CD14-positive monocyte (primary cell): ENCODE data around the gene SMARCB1. TPM values are rescaled to one million over a fixed set of nuclear protein-coding genes. Genes with fewer than 3 reads are reported as not detected.

Experiments
- DNase-seq, 3 donors: peaks; one replicate each; pipeline ENCODE4 v3.0.0-alpha.2; 2011 to 2022
- H2AFZ ChIP-seq: 2 replicates; pipeline ENCODE4 v1.6.0; 2012; ENCODE audit warnings: mild to moderate bottlenecking, low read depth, low read length, inconsistent platforms; ENCODE audit not compliant: insufficient read depth, poor library complexity, severe bottlenecking
- H3K27ac ChIP-seq, 2 donors: 1 replicate in 1 of 2; 2 replicates in 1 of 2; pipeline ENCODE4 v1.5.1; 2012 to 2013; ENCODE audit warnings: low read length in 2 of 2, control low read depth in 1 of 2, inconsistent platforms in 1 of 2, low read depth in 1 of 2, mild to moderate bottlenecking in 1 of 2
- H3K27me3 ChIP-seq, 2 donors: one replicate each; pipeline versions ENCODE4 v1.6.0 to v1.6.1; 2011 to 2013; ENCODE audit warnings: low read length in 2 of 2; ENCODE audit not compliant: control insufficient read depth in 2 of 2, insufficient read depth in 2 of 2
- H3K36me3 ChIP-seq, 2 donors: replicated peaks in 1 of 2; 1 replicate in 1 of 2; 2 replicates in 1 of 2; pipeline versions ENCODE4 v1.5.1 to v1.6.1; 2012 to 2013; ENCODE audit warnings: low read length in 2 of 2, control low read depth in 1 of 2, inconsistent platforms in 1 of 2, mild to moderate bottlenecking in 1 of 2; ENCODE audit not compliant: insufficient read depth in 2 of 2, control insufficient read depth in 1 of 2
- H3K4me1 ChIP-seq, 2 donors: 1 replicate in 1 of 2; 2 replicates in 1 of 2; pipeline versions ENCODE4 v1.5.1 to v1.6.1; 2012 to 2013; ENCODE audit warnings: low read length in 2 of 2, control low read depth in 1 of 2, inconsistent platforms in 1 of 2, mild to moderate bottlenecking in 1 of 2, moderate library complexity in 1 of 2; ENCODE audit not compliant: insufficient read depth in 2 of 2, control insufficient read depth in 1 of 2
- H3K4me2 ChIP-seq: replicated peaks from 2 replicates; pipeline ENCODE3; 2012; ENCODE audit warnings: low read length, moderate library complexity, mild to moderate bottlenecking; ENCODE audit not compliant: poor library complexity, severe bottlenecking; ENCODE audit errors: extremely low read depth
- H3K4me3 ChIP-seq, 3 experiments: fragments of 200-600 bp in 1 of 3; sonication (generic) in 1 of 3; replicated peaks in 1 of 3; 1 replicate in 2 of 3; 2 replicates in 1 of 3; pipeline ENCODE4 v1.5.1; 2011 to 2013; ENCODE audit warnings: low read length in 3 of 3, mild to moderate bottlenecking in 3 of 3, control low read depth in 2 of 3, low read depth in 2 of 3, inconsistent platforms in 1 of 3, moderate library complexity in 1 of 3
- H3K79me2 ChIP-seq: 2 replicates; pipeline ENCODE4 v1.6.0; 2012; ENCODE audit warnings: mild to moderate bottlenecking, control low read depth, inconsistent platforms, low read length, moderate library complexity; ENCODE audit not compliant: insufficient read depth
- H3K9ac ChIP-seq: 2 replicates; pipeline ENCODE4 v1.6.0; 2017; ENCODE audit warnings: low read length, mild to moderate bottlenecking; ENCODE audit not compliant: insufficient read depth, poor library complexity, severe bottlenecking
- H3K9me3 ChIP-seq, 2 donors: replicated peaks in 1 of 2; 1 replicate in 1 of 2; 2 replicates in 1 of 2; pipeline versions ENCODE4 v1.5.1 to v1.6.1; 2012 to 2013; ENCODE audit warnings: low read length in 2 of 2, control low read depth in 1 of 2; ENCODE audit not compliant: control insufficient read depth in 1 of 2, insufficient read depth in 1 of 2
- H4K20me1 ChIP-seq: 2 replicates; pipeline ENCODE4 v1.6.0; 2012; ENCODE audit warnings: mild to moderate bottlenecking, low read length, control low read depth, moderate library complexity; ENCODE audit not compliant: insufficient read depth
- H3K27ac Mint-ChIP-seq, 7 donors: one replicate each; pipeline ENCODE4 v1.8.0; 2020; ENCODE audit warnings: mild to moderate bottlenecking in 7 of 7, mixed read lengths in 7 of 7, moderate library complexity in 6 of 7, inconsistent platforms in 2 of 7
- H3K27me3 Mint-ChIP-seq, 3 donors: one replicate each; pipeline ENCODE4 v1.8.0; 2021 to 2022; ENCODE audit warnings: low read depth in 3 of 3, mild to moderate bottlenecking in 3 of 3, mixed read lengths in 3 of 3, moderate library complexity in 3 of 3, inconsistent platforms in 1 of 3
- H3K36me3 Mint-ChIP-seq, 2 donors: one replicate each; pipeline ENCODE4 v1.8.0; 2020; ENCODE audit warnings: mixed read lengths in 2 of 2, inconsistent platforms in 1 of 2, mild to moderate bottlenecking in 1 of 2
- H3K4me1 Mint-ChIP-seq: one replicate; pipeline ENCODE4 v1.8.0; 2020; ENCODE audit warnings: mild to moderate bottlenecking, mixed read lengths
- H3K4me3 Mint-ChIP-seq, 2 donors: one replicate each; pipeline ENCODE4 v1.8.0; 2020; ENCODE audit warnings: mild to moderate bottlenecking in 2 of 2, mixed read lengths in 2 of 2, moderate library complexity in 1 of 2
- H3K9me3 Mint-ChIP-seq, 7 donors: one replicate each; pipeline ENCODE4 v1.8.0; 2020 to 2022; ENCODE audit warnings: mixed read lengths in 7 of 7, mild to moderate bottlenecking in 6 of 7, moderate library complexity in 6 of 7, inconsistent platforms in 2 of 7
- CTCF ChIP-seq: fragments of 200-600 bp; IDR thresholded peaks from one replicate; pipeline ENCODE4 v1.8.0; 2022; ENCODE audit warnings: antibody characterized with exemption, mild to moderate bottlenecking
- WGBS: methylation state at CpG from one replicate; pipeline ENCODE4 v1.1.5; 2013; ENCODE audit warnings: missing lambda C conversion rate; ENCODE audit not compliant: insufficient coverage; 5-methylcytosine and 5-hydroxymethylcytosine counted together
- intact Hi-C, 2 donors: fragments of 100-400 bp; cut with micrococcal nuclease; formaldehyde crosslinking; loops; one replicate each; pipeline versions ENCODE4 v1.15.0 to v1.15.1; 2023
- polyA plus RNA-seq, 3 donors: library from polyadenylated mRNA; depleted of rRNA in 1 of 3; unstranded in 2 of 3; stranded (reverse) in 1 of 3; fragments of 300-500 nt in 2 of 3; fragments of >200 nt in 1 of 3; fragmentation: Illumina TruSeq in 2 of 3; gene quantifications; 1 replicate in 2 of 3; 2 replicates in 1 of 3; pipeline ENCODE4 v1.2.3, GENCODE V29; 2012 to 2021

SMARCB1 gene
- polyA plus RNA-seq, 3 donors: 30.3 to 71.8 (median 31.5) TPM

- TF ChIP-seq CTCF: no peak
- peaks cover 0 to 3% (median 2%) of the 10 kb centered on the region in 3 donors for H3K27me3 Mint-ChIP-seq
- Histone ChIP-seq H3K27ac (no peak overlapping the region), H3K4me2 (no peak overlapping the region), H3K9ac (no peak overlapping the region), H3K36me3 (no peaks in the 10 kb centered on the region), H3K79me2 (peaks cover 6% of the 10 kb centered on the region), H3K9me3 (no peaks in the 10 kb centered on the region), H3K4me3 (no peak overlapping the region), H4K20me1 (no peaks in the 10 kb centered on the region), H3K4me1 (peaks cover 22 to 26% of the 10 kb centered on the region in 2 donors), H2AFZ (no peak overlapping the region), H3K27me3 (no peaks in the 10 kb centered on the region)
- peaks cover 0 to 2% (median 0%) of the 10 kb centered on the region in 7 donors for H3K9me3 Mint-ChIP-seq
- no peaks in the 10 kb centered on the region for H3K36me3 Mint-ChIP-seq
- no peak for DNase-seq
- intact Hi-C loops: no loop called here
- peak overlapping the region in 1 of 2 donors; percentile 84 for H3K4me3 Mint-ChIP-seq
- peak overlapping the region in 2 of 7 donors; percentile 25 to 76 for H3K27ac Mint-ChIP-seq
- peaks cover 23% of the 10 kb centered on the region for H3K4me1 Mint-ChIP-seq
- 97% methylated on average over 16 of the region's 16 CpGs for WGBS
These were observed 34.0 kb upstream of the SMARCB1 start for GRCh38 chr22:23752750-23753149.

GRCh38 chr22:23753385-23753784, 33.4 kb upstream of the SMARCB1 start:
- Histone ChIP-seq H3K27ac (no peak overlapping the region), H3K9me3 (no peaks in the 10 kb centered on the region), H3K4me2 (no peak overlapping the region), H3K4me1 (peaks cover 22 to 26% of the 10 kb centered on the region in 2 donors), H3K9ac (no peak overlapping the region), H3K79me2 (peaks cover 6% of the 10 kb centered on the region), H3K4me3 (no peak overlapping the region), H2AFZ (no peak overlapping the region), H4K20me1 (no peaks in the 10 kb centered on the region), H3K27me3 (no peaks in the 10 kb centered on the region), H3K36me3 (no peaks in the 10 kb centered on the region)
- Mint-ChIP-seq H3K27me3 (peaks cover 0 to 3% (median 2%) of the 10 kb centered on the region in 3 donors), H3K4me3 (no peak overlapping the region), H3K36me3 (no peaks in the 10 kb centered on the region), H3K4me1 (peaks cover 23% of the 10 kb centered on the region), H3K9me3 (peaks cover 0 to 2% (median 0%) of the 10 kb centered on the region in 7 donors), H3K27ac (no peak overlapping the region)
- intact Hi-C loops: no loop called here
- WGBS: 44% methylated on average over 2 of the region's 2 CpGs
- no peak for TF ChIP-seq CTCF
- DNase-seq: no peak
